ENCODE results near the gene HELZ2.

HELZ2 gene

GRCh38 chr20:63568986-63569949, 4.8 kb downstream of the HELZ2 start:
- no peak overlapping the region for H3K27ac ChIP-seq
- TF ChIP-seq CTCF (IDR thresholded peaks at IDR 0.05): no peak
- no peak overlapping the region for H3K4me3 ChIP-seq
- no peak for DNase-seq (ENCODE audit: low spot score)

- no peak for TF ChIP-seq CTCF (IDR thresholded peaks at IDR 0.05)
- H3K27ac ChIP-seq: no peak overlapping the region
- no peak for DNase-seq (ENCODE audit: low spot score)
- H3K4me3 ChIP-seq: peak overlapping the region; percentile 30
Observed at GRCh38 chr20:63568170-63568981, 5.7 kb downstream of the HELZ2 start.

GRCh38 chr20:63567386-63568169, 6.5 kb downstream of the HELZ2 start:
- peak overlapping the region; percentile 30 for H3K4me3 ChIP-seq
- no peak overlapping the region for H3K27ac ChIP-seq
- DNase-seq (ENCODE audit: low spot score): no peak
- TF ChIP-seq CTCF (IDR thresholded peaks at IDR 0.05): no peak

GRCh38 chr20:63567136-63567385, 7.0 kb downstream of the HELZ2 start:
- Histone ChIP-seq H3K4me3 (peak overlapping the region; percentile 9), H3K27ac (no peak overlapping the region)
- no peak for DNase-seq (ENCODE audit: low spot score)
- TF ChIP-seq CTCF (IDR thresholded peaks at IDR 0.05): no peak

- no peak overlapping the region for H3K4me3 ChIP-seq
- TF ChIP-seq CTCF (IDR thresholded peaks at IDR 0.05): no peak
- no peak for DNase-seq (ENCODE audit: low spot score)
- no peak overlapping the region for H3K27ac ChIP-seq
Observed at GRCh38 chr20:63566395-63567135, 7.5 kb downstream of the HELZ2 start.

GRCh38 chr20:63565699-63566335, 8.2 kb downstream of the HELZ2 start:
- TF ChIP-seq CTCF (IDR thresholded peaks at IDR 0.05): no peak
- no peak overlapping the region for H3K4me3 ChIP-seq
- no peak for DNase-seq (ENCODE audit: low spot score)
- no peak overlapping the region for H3K27ac ChIP-seq

Data from coronary artery (tissue), 2 donors.